Smooth muscle cell (in vitro differentiated cells): ENCODE results near the gene MYLK3. TPM values are rescaled to one million over a fixed set of nuclear protein-coding genes. Genes with fewer than 3 reads are reported as not detected.

Source experiments
- DNase-seq: peaks from one replicate; lab custom pipeline; 2025; ENCODE audit not compliant: unreplicated experiment; lab: John Stamatoyannopoulos, UW
- H2AFZ ChIP-seq: fragments of 200-600 bp; sonication (generic); 2 replicates; pipeline ENCODE4 v1.6.0; 2016; ENCODE audit warnings: antibody characterized with exemption, low read depth, mild to moderate bottlenecking
- H3F3A ChIP-seq: fragments of 200-600 bp; sonication (generic); 2 replicates; pipeline ENCODE4 v1.6.0; 2017; ENCODE audit warnings: antibody characterized with exemption, low read depth
- H3K27ac ChIP-seq: fragments of 200-600 bp; sonication (generic); 2 replicates; pipeline ENCODE4 v1.5.1; 2016; ENCODE audit warnings: low read depth, mild to moderate bottlenecking
- H3K27me3 ChIP-seq: fragments of 200-600 bp; sonication (generic); 2 replicates; pipeline ENCODE4 v1.6.1; 2016; ENCODE audit warnings: low read depth, mild to moderate bottlenecking
- H3K36me3 ChIP-seq: fragments of 200-600 bp; sonication (generic); 2 replicates; pipeline ENCODE4 v1.5.1; 2016; ENCODE audit warnings: low read depth
- H3K4me1 ChIP-seq: fragments of 200-600 bp; sonication (generic); 2 replicates; pipeline ENCODE4 v1.5.1; 2016; ENCODE audit warnings: low read depth
- H3K4me2 ChIP-seq: fragments of 200-600 bp; sonication (generic); 2 replicates; pipeline ENCODE4 v1.6.0; 2016; ENCODE audit warnings: mild to moderate bottlenecking
- H3K4me3 ChIP-seq: fragments of 200-600 bp; sonication (generic); 2 replicates; pipeline ENCODE4 v1.5.1; 2016; ENCODE audit warnings: mild to moderate bottlenecking
- H3K79me2 ChIP-seq: fragments of 200-600 bp; sonication (generic); 2 replicates; pipeline ENCODE4 v1.6.0; 2016; ENCODE audit warnings: low read depth, mild to moderate bottlenecking
- H3K9ac ChIP-seq: fragments of 200-600 bp; sonication (generic); 2 replicates; pipeline ENCODE4 v1.6.0; 2016; ENCODE audit warnings: low read depth
- H3K9me3 ChIP-seq: fragments of 200-600 bp; sonication (generic); replicated peaks from 2 replicates; pipeline ENCODE4 v1.5.1; 2016; ENCODE audit warnings: low read depth
- H4K20me1 ChIP-seq: fragments of 200-600 bp; sonication (generic); 2 replicates; pipeline ENCODE4 v1.6.0; 2016; ENCODE audit warnings: low read depth
- WGBS: methylation state at CpG from one replicate; pipeline ENCODE4 v1.1.7; 2016; ENCODE audit warnings: low lambda C conversion rate; 5-methylcytosine and 5-hydroxymethylcytosine counted together
- polyA plus RNA-seq: library from polyadenylated mRNA; unstranded; fragments of >200 nt; fragmentation: Nextera tagmentation; extraction: Ambion mirVana; gene quantifications from 2 replicates; pipeline ENCODE4 v1.2.1, GENCODE V29; 2016
- total RNA-seq: library from RNA; depleted of rRNA; stranded (reverse); fragments of >200 nt; gene quantifications from 2 replicates; pipeline ENCODE4 v1.2.3, GENCODE V29; 2014
- TF ChIP-seq, protein P1 (sequence below): fragments of 200-600 bp; sonication (generic); IDR thresholded peaks from 2 replicates; pipeline ENCODE4 v1.5.1; 2017; ENCODE audit warnings: borderline replicate concordance, mild to moderate bottlenecking, antibody characterized with exemption; ENCODE audit not compliant: insufficient read depth, poor library complexity, severe bottlenecking

MYLK3 gene
- total RNA-seq (0.13 and 0.22 TPM in 2 replicates), polyA plus RNA-seq (0.06 and 0.33 TPM in 2 replicates)

DNA sequence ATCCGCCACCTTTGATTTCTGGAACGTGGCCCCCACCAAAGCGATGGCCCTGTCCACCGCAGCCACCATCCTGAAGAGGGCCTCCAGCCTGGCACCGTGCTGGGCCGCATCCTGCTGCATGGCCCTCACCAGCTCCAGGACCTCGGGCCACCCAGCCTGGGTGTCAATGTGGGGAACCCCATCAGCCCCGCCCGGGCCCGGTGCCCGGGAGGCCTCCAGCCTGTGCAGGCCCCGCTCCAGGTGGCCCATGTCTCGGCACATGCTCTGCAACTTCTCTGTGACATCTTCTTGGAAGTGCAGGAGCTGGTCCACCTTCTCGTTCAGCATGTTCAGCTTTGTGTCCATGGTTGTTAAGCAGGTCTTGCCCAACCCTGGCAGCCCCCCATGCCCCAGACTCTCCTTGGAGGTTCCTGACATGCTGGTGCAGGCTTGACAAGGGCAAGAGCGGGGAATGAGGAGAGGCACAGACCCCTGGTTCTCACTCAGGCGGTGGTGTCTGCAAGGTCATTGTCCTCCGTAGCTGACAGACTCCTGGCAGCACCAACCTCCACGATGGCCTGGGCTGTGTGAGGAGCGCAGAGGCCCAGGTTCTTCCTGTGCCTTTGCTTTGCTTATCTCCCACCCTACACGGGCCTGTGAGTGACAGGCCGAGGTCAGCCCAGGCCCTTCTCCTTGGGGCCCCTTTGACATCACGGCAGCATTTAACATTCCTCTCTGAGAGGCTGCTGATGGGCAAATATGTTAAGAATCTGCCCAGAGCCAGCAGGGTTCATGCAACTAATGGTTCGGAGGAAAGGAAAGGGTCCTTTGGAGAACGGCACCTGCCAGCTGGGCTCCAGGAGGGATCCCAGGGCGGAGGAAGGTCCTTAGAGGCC lies at the start of gene MYLK3:
Gene MYLK3, minus strand, starts transcription at position 568 of the 875 bp plus-strand sequence. Its CDS starts 151 bp downstream, at position 417.
- Histone ChIP-seq H3K27ac (no peak within 1 kb of the TSS), H3K4me2 (peak within 1 kb of the TSS; percentile 9), H3F3A (no peaks in the 10 kb centered on the region), H3K36me3 (no peaks in the 10 kb centered on the region), H3K4me1 (peaks cover 6% of the 10 kb centered on the region), H3K79me2 (no peaks in the 10 kb centered on the region), H3K9ac (no peak within 1 kb of the TSS), H2AFZ (no peak within 1 kb of the TSS), H3K9me3 (no peaks in the 10 kb centered on the region), H3K27me3 (no peaks in the 10 kb centered on the region), H3K4me3 (no peak within 1 kb of the TSS), H4K20me1 (no peaks in the 10 kb centered on the region)
- TF ChIP-seq, protein P1, sequence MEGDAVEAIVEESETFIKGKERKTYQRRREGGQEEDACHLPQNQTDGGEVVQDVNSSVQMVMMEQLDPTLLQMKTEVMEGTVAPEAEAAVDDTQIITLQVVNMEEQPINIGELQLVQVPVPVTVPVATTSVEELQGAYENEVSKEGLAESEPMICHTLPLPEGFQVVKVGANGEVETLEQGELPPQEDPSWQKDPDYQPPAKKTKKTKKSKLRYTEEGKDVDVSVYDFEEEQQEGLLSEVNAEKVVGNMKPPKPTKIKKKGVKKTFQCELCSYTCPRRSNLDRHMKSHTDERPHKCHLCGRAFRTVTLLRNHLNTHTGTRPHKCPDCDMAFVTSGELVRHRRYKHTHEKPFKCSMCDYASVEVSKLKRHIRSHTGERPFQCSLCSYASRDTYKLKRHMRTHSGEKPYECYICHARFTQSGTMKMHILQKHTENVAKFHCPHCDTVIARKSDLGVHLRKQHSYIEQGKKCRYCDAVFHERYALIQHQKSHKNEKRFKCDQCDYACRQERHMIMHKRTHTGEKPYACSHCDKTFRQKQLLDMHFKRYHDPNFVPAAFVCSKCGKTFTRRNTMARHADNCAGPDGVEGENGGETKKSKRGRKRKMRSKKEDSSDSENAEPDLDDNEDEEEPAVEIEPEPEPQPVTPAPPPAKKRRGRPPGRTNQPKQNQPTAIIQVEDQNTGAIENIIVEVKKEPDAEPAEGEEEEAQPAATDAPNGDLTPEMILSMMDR = no peak
- WGBS = 68% methylated on average over 25 of the region's 25 CpGs
- no peak for DNase-seq

DNA sequence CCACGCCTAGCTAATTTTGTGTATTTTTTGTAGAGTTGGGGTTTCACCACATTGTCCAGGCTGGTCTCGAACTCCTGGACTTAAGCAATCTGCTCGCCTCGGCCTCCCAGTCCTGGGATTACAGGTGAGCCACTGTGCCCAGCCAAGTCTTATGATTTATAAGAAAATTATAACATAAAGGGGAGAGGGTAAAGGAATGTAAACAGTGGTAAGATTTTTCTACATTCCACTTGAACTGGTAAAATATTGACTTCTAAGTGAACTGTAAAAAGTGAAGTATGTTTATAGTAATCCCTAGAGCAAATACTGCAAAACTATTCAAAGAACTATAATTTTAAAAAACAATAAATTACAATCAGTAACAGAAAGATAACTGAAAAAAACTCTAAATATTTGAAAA lies 49.4 kb upstream of the MYLK3 start:
- Histone ChIP-seq H3K36me3 (peaks cover 12% of the 10 kb centered on the region), H3K4me3 (no peak overlapping the region), H4K20me1 (no peaks in the 10 kb centered on the region), H3K4me1 (no peaks in the 10 kb centered on the region), H3K9me3 (peaks cover 5% of the 10 kb centered on the region), H3K4me2 (no peak overlapping the region), H3F3A (no peaks in the 10 kb centered on the region), H2AFZ (no peak overlapping the region), H3K27me3 (no peaks in the 10 kb centered on the region), H3K9ac (no peak overlapping the region), H3K27ac (no peak overlapping the region), H3K79me2 (peaks cover 4% of the 10 kb centered on the region)
- 99% methylated on average over 4 of the region's 4 CpGs for WGBS
- DNase-seq = no peak
- TF ChIP-seq, protein P1 = no peak

DNA sequence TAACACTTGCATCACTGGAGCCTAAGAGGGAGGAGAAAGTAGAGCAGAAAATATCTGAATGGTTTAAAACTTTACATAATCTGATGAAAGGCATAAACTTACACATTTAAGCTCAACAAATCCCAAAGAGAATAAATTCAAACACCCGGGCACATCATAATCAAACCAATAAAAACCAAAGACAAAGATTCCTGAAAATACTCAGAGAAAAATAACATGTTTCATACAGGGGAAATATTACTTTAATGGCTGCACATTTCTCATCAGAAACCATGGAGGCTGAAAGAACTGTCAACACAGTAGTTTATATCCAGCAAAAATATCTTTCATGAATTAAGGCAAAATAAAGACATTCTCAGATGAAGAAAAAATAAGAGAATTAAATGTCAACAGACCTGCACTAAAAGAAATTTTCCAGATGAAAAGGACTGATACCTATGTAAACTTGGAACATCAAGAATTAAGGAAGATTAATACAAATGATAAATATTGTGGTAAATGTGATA lies 48.7 kb upstream of the MYLK3 start:
- no peaks in the 10 kb centered on the region for H3K4me1 ChIP-seq
- no peak overlapping the region for H3K27ac ChIP-seq
- DNase-seq = no peak
- H3K79me2 ChIP-seq = peaks cover 4% of the 10 kb centered on the region
- 96% methylated on average over 1 of the region's 1 CpG for WGBS
- H4K20me1 ChIP-seq = no peaks in the 10 kb centered on the region
- peaks cover 12% of the 10 kb centered on the region for H3K36me3 ChIP-seq
- TF ChIP-seq, protein P1 = no peak
- no peaks in the 10 kb centered on the region for H3F3A ChIP-seq
- H3K27me3 ChIP-seq = no peaks in the 10 kb centered on the region
- H3K4me3 ChIP-seq = no peak overlapping the region
- no peak overlapping the region for H3K9ac ChIP-seq
- no peak overlapping the region for H3K4me2 ChIP-seq
- H3K9me3 ChIP-seq = peaks cover 5% of the 10 kb centered on the region
- no peak overlapping the region for H2AFZ ChIP-seq
